ENCODE data around the gene OR51L1. TPM values are rescaled to one million over a fixed set of nuclear protein-coding genes. Genes with fewer than 3 reads are reported as not detected.
"Not testable (repeated sequence)": the region's sequence is repeated elsewhere in the genome, so short reads cannot be mapped to it uniquely, and the experiment has no call there.

OR51L1 gene
- polyA plus RNA-seq (ENCODE audit: insufficient read length), result 0.12 TPM
- long read RNA-seq, donor 1, result 0 reads
- long read RNA-seq, donor 2, result 0 reads
- long read RNA-seq, donor 3, result 0 reads
- long read RNA-seq, donor 4, result 0 reads
- long read RNA-seq, donor 5, result 0 reads
- long read RNA-seq, donor 6, result 0 reads
- long read RNA-seq, donor 7, result 0 reads
- long read RNA-seq, donor 8, result 0 reads

DNA sequence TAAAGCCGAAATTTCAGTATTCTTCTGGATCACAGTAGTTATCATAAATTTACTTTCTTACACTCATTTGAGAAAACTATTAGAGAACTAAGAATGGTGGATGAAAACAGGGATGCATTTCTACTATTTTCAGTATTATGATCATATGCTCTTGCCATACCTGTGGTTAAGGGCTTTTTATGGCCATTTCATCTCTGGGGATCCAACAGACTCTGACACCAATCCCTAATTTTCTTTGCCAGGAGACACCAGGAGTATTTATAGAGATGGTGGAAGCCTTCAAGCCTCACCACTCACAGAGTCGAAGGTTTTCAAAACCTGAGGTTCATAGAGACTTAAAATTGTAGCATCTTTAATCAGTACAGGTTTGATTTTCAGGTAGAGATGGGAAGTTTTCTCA lies at the start of gene OR51L1:
OR51L1 (plus strand) TSS at position 301 of the 400 bp plus-strand sequence. CDS start 4,132 bp downstream, outside the sequence.
- no peak for DNase-seq

DNA sequence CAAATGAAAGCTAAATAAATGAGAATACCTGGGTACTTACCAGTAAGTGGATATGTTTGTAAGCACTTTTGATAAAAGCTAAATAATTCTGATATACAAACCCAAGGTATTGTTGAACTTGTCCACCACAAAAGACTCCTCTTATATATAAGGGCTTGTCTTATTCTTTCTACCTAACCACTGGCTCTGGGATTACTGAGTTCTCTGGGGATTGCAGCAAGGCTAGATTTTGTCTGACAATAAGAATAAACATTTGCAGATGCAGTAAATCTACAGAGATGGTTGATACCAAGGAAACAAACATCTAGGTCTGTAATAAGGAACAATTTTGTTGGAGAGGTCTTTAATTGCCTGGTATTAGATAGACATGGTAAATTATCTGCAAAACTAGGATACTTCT lies 47.1 kb upstream of the OR51L1 start, which contains the start of gene OR51A4:
OR51A4 (minus strand) TSS at position 101 of the 400 bp plus-strand sequence. CDS start 505 bp downstream, outside the sequence.
- no peak for DNase-seq

DNA sequence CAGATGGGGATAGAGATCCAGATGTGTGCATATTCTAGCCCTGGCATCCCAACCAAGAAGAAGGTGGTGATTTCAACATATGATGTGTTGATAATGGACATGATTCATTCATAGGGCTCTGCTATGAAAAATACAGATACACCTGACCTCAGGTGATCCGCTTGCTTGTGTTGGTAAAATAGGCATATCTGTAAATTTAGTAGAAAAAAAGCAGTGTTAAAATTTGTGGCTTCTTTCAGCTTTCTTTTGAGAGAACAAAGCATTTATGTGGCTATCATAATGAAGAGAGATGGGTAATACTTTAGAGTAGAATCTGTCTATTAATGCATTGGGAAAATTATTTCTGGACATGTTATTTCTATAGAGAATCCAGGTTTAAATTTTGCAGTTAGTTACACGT lies 39.0 kb upstream of the OR51L1 start, which contains the start of gene OR51A2:
OR51A2 (minus strand) TSS at position 101 of the 400 bp plus-strand sequence; CDS start at position 101, 0 bp downstream.
- not testable (repeated sequence) for DNase-seq

- no peak for DNase-seq
These were observed 37.3 kb upstream of the OR51L1 start for GRCh38 chr11:4957396-4957795.

DNA sequence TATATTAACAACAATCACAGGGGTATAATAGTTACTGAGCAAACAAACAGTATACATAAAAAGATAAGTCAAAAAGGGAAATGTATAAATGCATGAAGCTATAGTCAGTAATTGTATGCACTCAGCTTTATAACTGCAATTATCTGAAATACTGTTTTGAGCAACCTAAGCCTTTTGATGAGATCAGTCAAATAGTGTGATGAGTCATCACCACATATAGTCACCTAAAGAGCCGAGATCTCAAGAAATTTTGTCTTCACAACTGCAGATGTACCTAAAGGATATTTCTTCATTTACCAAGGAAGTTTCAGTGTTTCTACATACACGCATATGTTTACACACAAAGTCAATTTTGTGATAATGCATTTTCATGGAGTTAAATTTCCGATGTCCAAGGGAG lies 33.8 kb upstream of the OR51L1 start:
- no peak for DNase-seq

GRCh38 chr11:4962816-4963215 lies 31.8 kb upstream of the OR51L1 start:
- DNase-seq, result no peak

- no peak for DNase-seq
These were observed 19.2 kb upstream of the OR51L1 start for GRCh38 chr11:4975436-4975835.

GRCh38 chr11:4979036-4979435 lies 15.6 kb upstream of the OR51L1 start:
- no peak for DNase-seq

- DNase-seq, result no peak
These were observed 12.0 kb upstream of the OR51L1 start for GRCh38 chr11:4982678-4983077.

DNA sequence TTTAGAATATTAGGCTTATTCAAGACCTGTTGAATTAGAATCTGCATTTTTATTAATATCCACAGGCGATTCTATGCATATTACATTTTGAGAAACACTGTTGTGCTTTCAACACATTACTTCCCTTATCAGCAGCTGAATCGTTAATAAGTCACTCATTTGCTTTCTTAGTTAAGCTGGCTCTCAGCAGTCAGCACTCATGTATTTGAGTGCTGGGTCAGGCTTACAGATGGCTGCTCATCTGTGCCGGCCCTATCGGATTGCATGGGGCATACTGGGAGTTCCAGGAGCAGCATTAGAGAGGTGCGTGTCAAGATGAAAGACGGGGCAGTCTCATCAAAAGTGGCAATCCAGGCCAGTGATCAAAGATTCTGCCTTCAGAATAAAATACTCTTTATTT lies 10.8 kb upstream of the OR51L1 start:
- peak; percentile 73 for DNase-seq

DNA sequence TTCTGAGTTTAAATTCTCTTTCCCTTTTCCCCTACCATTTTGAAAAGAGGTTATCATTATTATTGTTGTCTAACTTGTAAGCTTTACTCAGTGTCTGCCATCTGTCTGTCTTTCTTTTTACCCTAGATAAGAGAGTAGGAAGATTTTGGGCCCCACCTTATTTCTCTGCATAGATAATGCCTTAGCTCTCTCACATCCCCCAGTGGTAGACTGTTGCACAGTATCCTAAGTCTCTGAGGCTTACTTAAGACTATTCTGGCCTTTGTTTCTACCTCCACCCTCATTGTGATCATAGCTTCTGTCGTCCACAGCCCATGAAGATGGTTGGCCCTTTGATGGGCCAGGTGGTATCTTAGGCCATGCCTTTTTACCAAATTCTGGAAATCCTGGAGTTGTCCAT lies 3.6 kb upstream of the OR51L1 start:
- no peak for DNase-seq

GRCh38 chr11:5004424-5005274 lies 10.0 kb downstream of the OR51L1 start:
- DNase-seq, result peak; percentile 72

- no peak for DNase-seq
These were observed 12.9 kb downstream of the OR51L1 start for GRCh38 chr11:5007561-5007960.

DNA sequence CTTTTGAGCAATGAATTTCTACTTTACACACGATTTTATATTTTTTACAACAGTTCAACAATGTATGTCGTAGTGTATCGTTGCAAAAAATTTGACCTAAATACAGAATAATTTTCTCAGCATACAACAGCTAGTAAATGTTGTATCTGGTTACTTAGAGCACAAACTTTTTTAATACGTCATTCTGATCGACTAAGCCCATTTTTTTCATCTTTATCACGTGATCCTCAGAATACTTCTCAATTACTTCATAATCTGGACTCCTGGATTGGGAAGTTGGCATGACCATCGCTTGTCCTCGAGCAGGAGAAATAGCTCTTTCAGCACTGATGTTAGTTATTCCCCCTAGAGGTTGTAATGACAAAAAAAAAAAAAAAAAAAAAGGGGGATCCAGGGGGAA lies 16.6 kb downstream of the OR51L1 start:
- no peak for DNase-seq

- no peak for DNase-seq
These were observed 18.4 kb downstream of the OR51L1 start for GRCh38 chr11:5013012-5013411.

DNA sequence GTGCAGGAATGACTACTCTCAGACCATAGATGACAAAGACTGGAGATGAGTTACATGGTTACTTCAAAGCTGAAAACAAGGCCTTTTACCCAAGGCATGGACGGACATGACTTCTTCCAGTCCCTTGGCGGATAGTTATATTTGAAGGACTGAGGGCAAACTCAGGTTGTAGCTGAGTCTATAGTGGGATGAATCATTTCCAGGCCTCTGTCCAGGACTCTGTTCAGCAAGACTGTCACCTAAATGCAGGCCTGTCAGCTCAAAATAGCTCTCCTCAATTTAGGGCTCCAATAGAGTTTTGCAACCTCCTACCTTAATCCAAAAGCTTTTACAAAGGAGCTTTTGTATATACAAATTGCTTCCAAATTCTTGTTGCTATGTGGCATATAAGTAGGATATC lies 27.3 kb downstream of the OR51L1 start:
- no peak for DNase-seq

DNA sequence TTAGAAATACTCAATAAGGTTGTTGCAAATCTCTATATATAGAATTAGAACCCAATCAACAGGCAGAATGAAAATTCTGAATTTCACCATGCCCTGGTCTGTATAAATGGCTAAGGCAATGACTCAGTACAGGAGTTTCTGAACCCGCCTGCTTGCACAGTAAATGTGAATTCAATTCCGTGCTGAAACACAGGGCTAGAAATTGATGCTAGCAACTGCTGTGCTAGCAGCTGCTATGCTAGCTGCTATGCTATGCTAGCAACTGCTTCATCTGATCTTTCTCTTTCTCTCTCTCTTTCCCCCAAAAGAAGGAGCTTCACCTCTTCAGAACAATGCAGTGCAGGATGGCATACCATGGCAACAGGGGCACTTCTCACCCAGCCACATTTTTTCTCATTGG lies 42.0 kb downstream of the OR51L1 start:
- DNase-seq, result no peak

DNA sequence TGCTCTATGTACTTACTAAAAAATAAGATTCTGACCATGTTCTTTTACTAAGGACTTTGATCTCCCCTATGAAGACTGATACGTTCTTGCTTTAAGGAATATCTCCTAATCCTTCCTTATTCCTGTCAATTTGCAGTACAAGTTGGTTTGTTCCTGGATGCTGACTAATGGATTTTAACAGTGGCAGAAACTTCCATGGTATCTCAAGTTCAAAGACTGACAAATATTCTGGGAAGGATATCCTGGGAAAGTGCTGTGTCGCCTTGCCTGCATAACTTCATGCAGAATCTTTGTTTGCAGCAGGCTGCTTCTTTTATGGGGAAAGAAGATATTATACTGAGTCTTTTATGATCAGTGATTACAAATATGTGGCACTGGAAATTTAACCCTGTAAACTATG lies 43.3 kb downstream of the OR51L1 start:
- no peak for DNase-seq

GRCh38 chr11:5038341-5038740 lies 43.7 kb downstream of the OR51L1 start:
- no peak for DNase-seq

- DNase-seq, result no peak
These were observed 46.2 kb downstream of the OR51L1 start for GRCh38 chr11:5040876-5041275.

GRCh38 chr11:5042091-5042490 lies 47.4 kb downstream of the OR51L1 start:
- no peak for DNase-seq

- no peak for DNase-seq
These were observed 48.7 kb downstream of the OR51L1 start for GRCh38 chr11:5043380-5043779.

DNA sequence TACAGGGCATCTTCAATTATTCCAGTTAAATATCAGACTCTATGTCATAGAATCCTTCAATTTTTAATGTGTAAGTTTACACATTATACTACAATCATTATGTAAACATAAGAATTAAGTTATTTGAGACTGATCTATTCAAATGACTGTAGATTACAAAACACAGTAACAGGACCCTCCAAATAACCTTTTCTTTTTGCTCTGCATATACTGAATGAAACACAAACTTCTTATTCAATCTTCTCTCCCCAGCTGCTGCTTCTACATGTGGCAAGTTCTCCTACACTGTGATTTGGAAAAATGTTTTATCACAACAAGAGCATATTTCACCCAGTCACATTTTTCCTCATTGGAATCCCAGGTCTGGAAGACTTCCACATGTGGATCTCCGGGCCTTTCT lies 51.6 kb downstream of the OR51L1 start, which contains the start of gene OR52J3:
OR52J3 (plus strand) TSS at position 301 of the 400 bp plus-strand sequence; CDS start at position 301, 0 bp downstream.
- no peak for DNase-seq
